Inflammatory macrophage (primary cell): ENCODE data around the gene SSMEM1.
A peak's percentile ranks its signal among the peaks of the same experiment; 100 is the strongest.
"Not testable (repeated sequence)": the region's sequence is repeated elsewhere in the genome, so short reads cannot be mapped to it uniquely, and the experiment has no call there.

Experiments used
- DNase-seq, 2 donors: peaks; one replicate each; pipeline ENCODE4 v3.0.0-alpha.2; 2020 to 2022

SSMEM1 gene

GRCh38 chr7:130213828-130214227 lies 6.2 kb downstream of the SSMEM1 start:
- no peak for DNase-seq

DNA sequence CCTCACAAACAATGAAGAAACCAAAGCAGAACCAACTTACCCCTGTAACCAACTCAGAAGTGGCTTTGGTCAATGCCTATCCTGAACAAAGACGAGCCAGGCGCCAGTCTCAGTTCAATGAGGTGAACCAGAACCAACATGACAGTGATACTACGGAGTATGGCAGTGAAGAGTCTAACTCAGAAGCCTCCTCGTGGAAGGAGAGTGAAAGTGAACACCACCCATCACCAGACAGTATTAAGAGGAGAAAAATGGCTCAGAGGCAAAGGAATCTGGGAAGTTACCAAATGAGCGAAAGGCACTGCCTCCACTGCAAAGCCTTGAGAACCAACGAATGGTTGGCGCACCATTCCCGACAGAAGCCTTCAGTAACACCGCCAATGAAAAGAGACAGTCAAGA lies 8.4 kb downstream of the SSMEM1 start:
- no peak for DNase-seq

GRCh38 chr7:130216750-130217149 lies 9.1 kb downstream of the SSMEM1 start:
- no peak for DNase-seq

- no peak for DNase-seq
Observed at GRCh38 chr7:130218806-130219620, 11.4 kb downstream of the SSMEM1 start.

DNA sequence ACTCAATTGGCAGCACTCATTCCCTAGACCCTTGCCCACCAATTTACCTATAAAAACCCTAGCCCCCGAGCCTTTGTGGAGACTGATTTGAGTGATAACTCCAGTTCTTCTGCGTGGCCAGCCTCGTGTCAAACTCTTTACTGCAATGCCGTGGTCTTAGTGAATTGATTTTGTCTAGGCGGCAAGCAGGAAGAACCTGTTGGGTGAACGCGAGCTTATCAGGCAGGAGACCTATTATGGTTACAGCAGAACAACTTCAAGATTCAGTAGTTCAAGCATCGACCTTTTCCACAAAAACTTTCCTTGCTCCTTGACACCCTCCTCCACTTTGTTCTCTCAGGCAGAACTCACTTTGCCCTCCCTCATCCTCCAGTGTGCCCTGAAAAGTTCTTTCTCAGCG lies 12.2 kb downstream of the SSMEM1 start:
- no peak for DNase-seq

GRCh38 chr7:130221746-130222145 lies 14.1 kb downstream of the SSMEM1 start:
- no peak for DNase-seq

GRCh38 chr7:130223646-130224045 lies 16.0 kb downstream of the SSMEM1 start:
- no peak for DNase-seq

DNA sequence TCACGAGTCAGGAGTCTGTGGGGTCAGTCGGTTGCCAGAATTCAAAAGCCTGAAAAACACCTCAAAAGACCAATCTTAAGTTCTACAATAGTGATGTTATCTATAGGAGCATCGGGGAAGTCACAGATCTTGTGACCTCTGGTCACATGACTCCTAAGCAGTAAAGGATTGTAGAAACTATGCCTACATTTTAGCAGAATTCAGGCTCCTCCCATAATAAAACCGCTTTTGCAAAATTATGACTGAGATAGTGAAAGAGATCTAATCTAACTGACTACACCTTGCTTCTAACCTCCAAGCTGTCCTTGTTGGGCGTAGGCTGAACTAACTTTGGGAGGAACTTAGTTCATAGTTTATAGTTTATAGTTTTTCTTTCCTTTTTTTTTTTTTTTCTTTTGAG lies 16.6 kb downstream of the SSMEM1 start:
- DNase-seq = no peak

- not testable (repeated sequence) for DNase-seq
Observed at GRCh38 chr7:130224923-130225322, 17.3 kb downstream of the SSMEM1 start.

DNA sequence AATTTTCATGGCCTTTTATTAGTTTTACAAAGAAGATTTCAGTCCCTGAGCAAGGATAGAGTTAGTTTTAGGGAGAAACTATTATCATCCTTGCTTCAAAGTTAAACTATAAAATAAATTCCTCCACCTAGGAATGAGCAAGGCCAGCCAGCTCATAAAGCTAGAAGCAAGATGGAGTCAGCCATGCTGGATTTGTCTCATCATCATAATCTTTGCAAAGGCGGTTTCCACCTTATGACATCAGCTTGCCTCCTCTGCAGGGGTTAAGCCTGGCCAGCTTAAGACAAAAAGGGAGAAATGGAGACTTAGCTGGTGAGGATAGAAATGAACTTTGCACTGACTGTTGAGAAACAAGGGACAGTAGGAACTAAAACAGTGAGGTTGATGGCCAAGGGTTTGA lies 18.7 kb downstream of the SSMEM1 start:
- no peak for DNase-seq

DNA sequence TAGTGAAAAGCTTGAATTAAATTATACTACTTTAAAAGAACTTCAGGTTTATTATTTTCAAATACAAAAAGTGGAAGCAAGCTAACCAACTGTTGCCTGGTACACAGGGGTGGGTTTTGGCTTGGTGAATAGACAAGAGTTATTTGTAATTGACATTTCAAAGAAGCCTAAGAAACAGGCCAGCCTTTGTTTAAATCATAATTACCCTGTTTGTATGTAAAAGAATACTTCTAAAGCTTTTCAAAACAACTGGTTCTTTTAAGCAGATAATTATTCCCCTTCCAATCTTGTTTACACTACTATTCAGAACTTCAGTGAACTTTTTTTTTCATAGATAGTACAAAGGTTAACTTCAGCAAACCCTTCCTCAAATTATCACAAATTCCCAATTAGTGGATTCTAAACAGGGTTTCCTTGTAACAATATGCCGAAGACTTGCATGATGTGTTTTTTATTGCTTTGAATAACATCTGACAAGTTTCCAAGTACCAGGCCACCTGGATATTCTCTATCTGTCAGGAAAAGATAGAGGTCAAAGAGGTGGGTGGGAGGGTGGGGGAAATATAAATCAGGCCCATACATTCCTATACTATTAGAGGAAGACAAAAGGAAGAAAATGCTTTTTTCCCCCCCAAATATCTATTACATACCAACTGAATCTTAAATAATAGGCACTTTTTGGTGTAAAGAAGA lies 20.4 kb downstream of the SSMEM1 start:
- no peak for DNase-seq

- no peak for DNase-seq
Observed at GRCh38 chr7:130228840-130229502, 21.3 kb downstream of the SSMEM1 start.

DNA sequence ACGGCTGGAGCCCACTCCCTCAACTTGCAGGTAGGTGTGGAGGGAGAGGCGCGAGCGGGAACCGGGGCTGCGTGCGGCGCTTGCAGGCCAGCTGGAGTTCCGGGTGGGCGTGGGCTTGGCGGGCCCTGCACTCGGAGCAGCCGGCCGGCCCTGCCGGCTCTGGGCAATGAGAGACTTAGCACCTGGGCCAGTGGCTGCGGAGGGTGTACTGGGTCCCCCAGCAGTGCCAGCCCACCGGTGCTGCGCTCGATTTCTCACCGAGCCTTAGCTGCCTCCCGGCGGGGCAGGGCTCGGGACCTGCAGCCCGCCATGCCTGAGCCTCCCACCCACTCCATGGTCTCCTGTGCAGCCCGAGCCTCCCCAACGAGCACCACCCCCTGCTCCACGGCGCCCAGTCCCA lies 22.3 kb downstream of the SSMEM1 start:
- not testable (repeated sequence) for DNase-seq

GRCh38 chr7:130231792-130232191 lies 24.1 kb downstream of the SSMEM1 start:
- DNase-seq = no peak

- DNase-seq = no peak
Observed at GRCh38 chr7:130232209-130232608, 24.5 kb downstream of the SSMEM1 start.

DNA sequence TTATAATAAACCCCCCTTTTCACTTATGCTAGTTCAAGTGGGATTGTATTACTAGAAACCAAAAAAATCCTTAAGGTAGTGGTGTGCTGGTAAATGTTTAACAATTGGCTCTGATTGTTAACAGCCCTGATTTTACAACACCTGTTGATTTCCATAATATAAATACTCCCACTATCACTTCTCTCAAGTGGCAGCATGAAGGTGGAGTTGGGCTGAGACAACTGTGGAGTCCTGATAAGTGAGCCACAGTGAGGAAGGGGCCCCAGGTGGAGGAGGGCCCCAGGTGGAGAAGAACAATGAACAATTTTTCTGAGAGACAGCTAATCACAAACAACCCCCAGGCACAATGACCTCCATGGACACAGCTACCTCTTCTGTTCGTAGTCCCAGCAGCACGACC lies 26.4 kb downstream of the SSMEM1 start:
- no peak for DNase-seq

DNA sequence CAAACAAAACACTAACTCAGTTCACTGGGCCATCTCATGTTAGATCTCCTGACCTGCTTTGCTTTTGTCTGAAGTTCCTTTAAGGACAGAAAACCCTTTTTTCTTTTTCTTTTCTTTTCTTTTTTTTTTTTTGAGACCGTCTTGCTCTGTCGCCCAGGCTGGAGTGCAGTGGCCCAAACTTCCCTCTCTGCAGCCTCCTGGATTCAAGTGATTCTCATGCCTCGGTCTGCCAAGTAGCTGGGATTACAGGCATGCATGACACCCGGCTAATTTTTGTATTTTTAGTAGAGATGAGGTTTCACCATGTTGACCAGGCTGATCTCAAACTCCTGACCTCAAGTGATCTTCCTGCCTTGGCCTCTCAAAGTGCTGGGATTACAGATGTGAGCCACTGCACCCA lies 28.7 kb downstream of the SSMEM1 start:
- DNase-seq = not testable (repeated sequence)

- no peak for DNase-seq
Observed at GRCh38 chr7:130240240-130240639, 32.6 kb downstream of the SSMEM1 start.

- peak; percentile 16 to 51 for DNase-seq
Observed at GRCh38 chr7:130242198-130243014, 34.7 kb downstream of the SSMEM1 start.

DNA sequence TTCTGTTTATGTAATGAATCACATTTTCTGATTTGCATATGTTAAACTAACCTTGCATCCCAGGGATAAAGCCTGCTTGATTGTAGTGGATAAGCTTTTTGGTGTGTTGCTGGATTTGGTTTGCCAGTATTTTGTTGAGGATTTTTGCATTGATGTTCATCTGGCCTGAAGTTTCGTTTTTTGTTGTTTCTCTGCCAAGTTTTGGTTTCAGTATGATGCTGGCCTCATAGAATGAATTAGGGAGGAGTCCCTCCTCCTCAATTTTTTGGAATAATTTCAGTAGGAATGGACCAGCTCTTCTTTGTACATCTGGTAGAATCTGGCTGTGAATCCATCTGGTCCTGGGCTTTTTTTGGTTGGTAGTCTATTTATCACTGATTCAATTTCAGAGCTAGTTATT lies 35.8 kb downstream of the SSMEM1 start:
- not testable (repeated sequence) for DNase-seq

- DNase-seq = not testable (repeated sequence)
Observed at GRCh38 chr7:130246491-130246890, 38.8 kb downstream of the SSMEM1 start.

DNA sequence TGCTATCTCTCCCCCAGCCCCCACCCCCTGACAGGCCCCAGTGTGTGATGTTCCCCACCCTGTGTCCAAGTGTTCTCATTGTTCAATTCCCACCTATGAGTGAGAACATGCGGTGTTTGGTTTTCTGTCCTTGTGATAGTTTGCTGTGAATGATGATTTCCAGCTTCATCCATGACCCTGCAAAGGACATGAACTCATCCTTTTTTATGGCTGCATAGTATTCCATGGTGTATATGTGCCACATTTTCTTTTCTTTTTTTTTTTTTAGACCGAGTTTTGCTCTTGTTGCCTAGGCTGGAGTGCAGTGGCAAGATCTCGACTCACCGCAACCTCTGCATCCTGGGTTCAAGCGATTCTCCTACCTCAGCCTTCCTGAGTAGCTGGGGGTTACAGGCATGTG lies 41.2 kb downstream of the SSMEM1 start:
- not testable (repeated sequence) for DNase-seq

GRCh38 chr7:130249626-130250025 lies 42.0 kb downstream of the SSMEM1 start:
- DNase-seq = not testable (repeated sequence)
